ENCODE results near the gene CHURC1. TPM values are rescaled to one million over a fixed set of nuclear protein-coding genes. Genes with fewer than 3 reads are reported as not detected.

CHURC1 gene
- total RNA-seq, 2 experiments from 2014 or later, result 33.0 to 72.5 TPM

DNA sequence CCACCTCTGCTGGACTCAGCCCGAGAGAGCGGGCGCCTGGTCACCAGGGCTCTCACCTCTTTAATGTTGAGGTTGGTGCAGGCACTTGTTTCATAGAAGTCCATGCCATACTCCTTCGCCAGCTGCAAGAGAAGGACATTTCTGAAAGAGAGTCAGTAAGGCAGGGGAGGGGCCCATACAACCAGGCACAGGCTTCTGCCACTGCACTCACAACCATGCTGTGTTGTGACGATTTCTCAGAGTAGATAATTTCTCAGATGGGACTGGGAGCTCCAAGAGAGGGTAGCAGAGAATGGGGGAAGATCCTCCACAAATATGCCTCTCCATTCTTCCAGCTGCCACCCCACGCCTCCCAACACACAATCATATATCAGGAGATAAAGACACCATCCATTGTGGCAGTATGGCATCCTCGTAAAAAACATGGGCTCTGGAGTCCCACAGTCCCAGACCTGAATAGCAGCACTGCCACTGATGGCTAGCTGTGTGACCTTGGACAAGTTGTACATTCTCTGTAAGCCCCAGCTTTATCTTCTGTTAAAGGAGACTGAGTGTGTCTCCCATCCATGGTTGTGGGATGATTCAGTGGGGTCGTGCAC is 34.5 kb downstream of the CHURC1 start:
- no peaks in the 10 kb centered on the region for H3K4me1 ChIP-seq (ENCODE audit: insufficient read depth, low read length, poor library complexity, severe bottlenecking)
- no peaks in the 10 kb centered on the region for H3K79me2 ChIP-seq (ENCODE audit: insufficient read depth, low read depth, low read length)
- no peak overlapping the region for H3K4me2 ChIP-seq (ENCODE audit: low read length)
- H3K9me3 ChIP-seq (ENCODE audit: low read length), result no peaks in the 10 kb centered on the region
- no peak for DNase-seq (ENCODE audit: low spot score)
- intact Hi-C loops (cut with micrococcal nuclease; ENCODE audit: unreplicated experiment), result loop anchor here (10.0 kb wide), 1 partner anchor 984 kb away; no protein-coding TSS in a partner anchor
- no peaks in the 10 kb centered on the region for H3K9me2 ChIP-seq (ENCODE audit: insufficient read depth, low read length)
- H4K20me1 ChIP-seq (ENCODE audit: insufficient read depth, low read length), result no peaks in the 10 kb centered on the region; the same call in 1 of the 2 replicates
- ChIA-PET POLR2A (no interaction called here), CTCF (ENCODE audit: unreplicated experiment) (no interaction called here)
- TF ChIP-seq, protein P1, sequence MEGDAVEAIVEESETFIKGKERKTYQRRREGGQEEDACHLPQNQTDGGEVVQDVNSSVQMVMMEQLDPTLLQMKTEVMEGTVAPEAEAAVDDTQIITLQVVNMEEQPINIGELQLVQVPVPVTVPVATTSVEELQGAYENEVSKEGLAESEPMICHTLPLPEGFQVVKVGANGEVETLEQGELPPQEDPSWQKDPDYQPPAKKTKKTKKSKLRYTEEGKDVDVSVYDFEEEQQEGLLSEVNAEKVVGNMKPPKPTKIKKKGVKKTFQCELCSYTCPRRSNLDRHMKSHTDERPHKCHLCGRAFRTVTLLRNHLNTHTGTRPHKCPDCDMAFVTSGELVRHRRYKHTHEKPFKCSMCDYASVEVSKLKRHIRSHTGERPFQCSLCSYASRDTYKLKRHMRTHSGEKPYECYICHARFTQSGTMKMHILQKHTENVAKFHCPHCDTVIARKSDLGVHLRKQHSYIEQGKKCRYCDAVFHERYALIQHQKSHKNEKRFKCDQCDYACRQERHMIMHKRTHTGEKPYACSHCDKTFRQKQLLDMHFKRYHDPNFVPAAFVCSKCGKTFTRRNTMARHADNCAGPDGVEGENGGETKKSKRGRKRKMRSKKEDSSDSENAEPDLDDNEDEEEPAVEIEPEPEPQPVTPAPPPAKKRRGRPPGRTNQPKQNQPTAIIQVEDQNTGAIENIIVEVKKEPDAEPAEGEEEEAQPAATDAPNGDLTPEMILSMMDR (conservative IDR thresholded peaks at IDR 0.05; ENCODE audit: low read length), result no peak
- TF ChIP-seq EZH2phosphoT487 (IDR thresholded peaks at IDR 0.05; ENCODE audit: borderline replicate concordance, low read depth, low read length), result no peak
- H3K36me3 ChIP-seq (ENCODE audit: insufficient read depth, low read length), result peaks cover 10% of the 10 kb centered on the region
- no TSS peak for BruUV-seq (replicated peaks)
- no peak overlapping the region for H2AFZ ChIP-seq (ENCODE audit: low read length)
- no peak overlapping the region for H3K4me3 ChIP-seq (ENCODE audit: low read depth, low read length, poor library complexity, severe bottlenecking)
- no peak overlapping the region for H3K27ac ChIP-seq (ENCODE audit: low read depth, low read length, poor library complexity, severe bottlenecking)

DNA sequence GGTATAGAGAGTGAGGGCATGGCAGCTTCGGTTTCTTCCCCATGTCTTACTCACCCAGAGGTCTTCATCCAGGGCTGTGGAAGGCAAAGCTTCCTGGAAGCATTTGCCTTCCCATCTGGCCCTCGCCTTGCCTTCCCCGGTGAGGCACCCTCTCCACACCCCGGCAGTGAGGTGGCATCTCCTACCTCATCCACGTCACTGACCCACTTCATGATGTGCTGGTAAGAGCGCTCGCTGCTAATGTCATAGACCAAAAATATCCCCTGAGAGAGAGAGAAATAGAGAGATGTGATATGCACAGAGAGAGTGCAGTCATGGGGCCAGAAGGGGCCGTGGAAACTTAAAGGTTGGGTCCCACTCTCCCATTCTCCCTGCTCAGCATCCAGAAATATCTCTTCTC is 36.6 kb downstream of the CHURC1 start:
- intact Hi-C loops (cut with micrococcal nuclease; ENCODE audit: unreplicated experiment), result no loop called here
- no peaks in the 10 kb centered on the region for H3K9me3 ChIP-seq (ENCODE audit: low read length)
- H3K4me1 ChIP-seq (ENCODE audit: insufficient read depth, low read length, poor library complexity, severe bottlenecking), result no peaks in the 10 kb centered on the region
- no peak overlapping the region for H3K27ac ChIP-seq (ENCODE audit: low read depth, low read length, poor library complexity, severe bottlenecking)
- H3K9me2 ChIP-seq (ENCODE audit: insufficient read depth, low read length), result no peaks in the 10 kb centered on the region
- ChIA-PET POLR2A (no interaction called here), CTCF (ENCODE audit: unreplicated experiment) (no interaction called here)
- TF ChIP-seq, protein P1 (conservative IDR thresholded peaks at IDR 0.05; ENCODE audit: low read length), result no peak
- TF ChIP-seq EZH2phosphoT487 (IDR thresholded peaks at IDR 0.05; ENCODE audit: borderline replicate concordance, low read depth, low read length), result no peak
- BruUV-seq (replicated peaks), result no TSS peak
- no peak overlapping the region for H3K4me3 ChIP-seq (ENCODE audit: low read depth, low read length, poor library complexity, severe bottlenecking)
- H3K79me2 ChIP-seq (ENCODE audit: insufficient read depth, low read depth, low read length), result no peaks in the 10 kb centered on the region
- no peak overlapping the region for H2AFZ ChIP-seq (ENCODE audit: low read length)
- no peak for DNase-seq (ENCODE audit: low spot score)
- no peaks in the 10 kb centered on the region; the same call in 1 of the 2 replicates for H4K20me1 ChIP-seq (ENCODE audit: insufficient read depth, low read length)
- no peak overlapping the region for H3K4me2 ChIP-seq (ENCODE audit: low read length)
- H3K36me3 ChIP-seq (ENCODE audit: insufficient read depth, low read length), result no peaks in the 10 kb centered on the region; the same call in 1 of the 2 replicates

DNA sequence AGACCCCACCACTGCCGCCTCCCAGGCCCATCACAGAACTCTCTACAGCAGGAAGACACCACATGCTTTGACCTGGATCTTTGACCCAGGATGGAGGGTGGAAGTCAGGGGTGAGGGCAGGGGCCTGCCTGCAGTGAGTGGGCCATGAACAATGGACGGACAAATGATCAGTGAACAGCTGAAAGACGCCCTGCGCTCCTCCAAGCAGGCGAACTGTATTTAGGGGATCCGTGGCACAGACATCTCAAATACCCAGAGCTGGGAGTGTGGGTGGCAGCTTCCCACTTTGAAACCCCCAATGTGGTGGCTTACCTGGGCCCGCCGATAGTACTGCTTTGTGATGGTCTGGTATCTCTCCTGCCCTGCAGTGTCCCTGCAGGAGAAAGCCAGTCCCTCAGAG is 37.0 kb downstream of the CHURC1 start:
- Histone ChIP-seq H3K27ac (ENCODE audit: low read depth, low read length, poor library complexity, severe bottlenecking) (no peak overlapping the region), H3K79me2 (ENCODE audit: insufficient read depth, low read depth, low read length) (no peaks in the 10 kb centered on the region), H3K4me1 (ENCODE audit: insufficient read depth, low read length, poor library complexity, severe bottlenecking) (no peaks in the 10 kb centered on the region), H3K36me3 (ENCODE audit: insufficient read depth, low read length) (no peaks in the 10 kb centered on the region; the same call in 1 of the 2 replicates), H3K9me2 (ENCODE audit: insufficient read depth, low read length) (no peaks in the 10 kb centered on the region), H2AFZ (ENCODE audit: low read length) (no peak overlapping the region), H3K4me3 (ENCODE audit: low read depth, low read length, poor library complexity, severe bottlenecking) (no peak overlapping the region), H3K4me2 (ENCODE audit: low read length) (no peak overlapping the region), H3K9me3 (ENCODE audit: low read length) (no peaks in the 10 kb centered on the region), H4K20me1 (ENCODE audit: insufficient read depth, low read length) (no peaks in the 10 kb centered on the region; the same call in 1 of the 2 replicates)
- BruUV-seq (replicated peaks), result no TSS peak
- ChIA-PET CTCF (ENCODE audit: unreplicated experiment) (no interaction called here), POLR2A (no interaction called here)
- no peak for DNase-seq (ENCODE audit: low spot score)
- intact Hi-C loops (cut with micrococcal nuclease; ENCODE audit: unreplicated experiment), result no loop called here
- TF ChIP-seq EZH2phosphoT487 (IDR thresholded peaks at IDR 0.05; ENCODE audit: borderline replicate concordance, low read depth, low read length), result no peak
- TF ChIP-seq, protein P1 (conservative IDR thresholded peaks at IDR 0.05; ENCODE audit: low read length), result no peak

All from OCI-LY7 (cell line).